HepG2 (cell line): ENCODE data around the gene NFASC. TPM values are rescaled to one million over a fixed set of nuclear protein-coding genes. Genes with fewer than 3 reads are reported as not detected.

Experiments
- ATAC-seq: fragments of 200-7000 bp; cut with Tn5 transposase; 3 replicates; pipeline ENCODE4 v1.9.1; 2020; ENCODE audit warnings: mild to moderate bottlenecking, moderate library complexity
- BruUV-seq: library from RNA; stranded (reverse); fragments of 400-500 nt; replicated peaks from 2 replicates; lab custom pipeline; 2021; lab: Mats Ljungman, UMichigan
- CTCF ChIA-PET: fragments of 300-600 bp; formaldehyde crosslinking; extraction: SDS; loops from one replicate; lab custom pipeline; 2021; ENCODE audit warnings: low total read pairs, inconsistent platforms, low intra/inter-chr PET ratio; lab: Yijun Ruan, JAX
- POLR2A ChIA-PET: fragments of 350-600 bp; sonication (Branson Sonifier 250); formaldehyde crosslinking; loops from one replicate; lab custom pipeline; 2020; ENCODE audit warnings: antibody characterized with exemption, inconsistent platforms; lab: Yijun Ruan, JAX
- DNase-seq: peaks from one replicate; pipeline ENCODE4 v3.0.0-alpha.2; 2015; ENCODE audit warnings: low spot score
- FAIRE-seq: peaks from 3 replicates; lab custom pipeline; 2011; peaks lifted over from hg19 to GRCh38; lab: Jason Lieb, UNC
- H2AFZ ChIP-seq: one replicate; pipeline ENCODE4 v1.6.1; 2011; ENCODE audit warnings: low read length, inconsistent platforms
- H3K27ac ChIP-seq: fragments of 300-600 bp; 3 replicates; pipeline ENCODE4 v1.8.0; 2011; ENCODE audit warnings: mixed run types, mild to moderate bottlenecking, mixed read lengths, low read length, inconsistent platforms; ENCODE audit not compliant: insufficient read depth; ENCODE audit errors: extremely low read length
- H3K27me3 ChIP-seq, 2 experiments: fragments of 200-600 bp in 1 of 2; 2 replicates in 1 of 2; 3 replicates in 1 of 2; pipeline versions ENCODE4 v1.6.0 to v1.8.0; 2011; ENCODE audit warnings: low read length in 2 of 2, mild to moderate bottlenecking in 2 of 2, moderate library complexity in 2 of 2, inconsistent platforms in 1 of 2; ENCODE audit not compliant: insufficient read depth in 2 of 2, control insufficient read depth in 1 of 2
- H3K36me3 ChIP-seq, 2 experiments: fragments of 200-600 bp in 1 of 2; replicated peaks in 1 of 2; 2 replicates in 1 of 2; 3 replicates in 1 of 2; pipeline versions ENCODE4 v1.5.1 to v1.8.0; 2011; ENCODE audit warnings: low read length in 2 of 2, inconsistent platforms in 1 of 2; ENCODE audit not compliant: insufficient read depth in 2 of 2, control insufficient read depth in 1 of 2
- H3K4me1 ChIP-seq: 2 replicates; pipeline ENCODE4 v1.5.1; 2012; ENCODE audit warnings: low read length, inconsistent platforms; ENCODE audit not compliant: insufficient read depth
- H3K4me2 ChIP-seq: 2 replicates; pipeline ENCODE4 v1.6.0; 2011; ENCODE audit warnings: low read depth, low read length, inconsistent platforms
- H3K4me3 ChIP-seq, 3 experiments: fragments of 200-600 bp in 1 of 3; sonication (generic), shearing (Covaris generic) in 1 of 3; replicated peaks in 1 of 3; 2 replicates each; pipeline ENCODE4 v1.5.1; 2011 to 2016; ENCODE audit warnings: low read length in 3 of 3, inconsistent platforms in 2 of 3, low read depth in 2 of 3, mild to moderate bottlenecking in 2 of 3, control low read depth in 1 of 3, mixed read lengths in 1 of 3; ENCODE audit not compliant: insufficient read depth in 1 of 3
- H3K79me2 ChIP-seq: one replicate; pipeline ENCODE4 v1.6.1; 2011; ENCODE audit warnings: low read length, inconsistent platforms; ENCODE audit not compliant: insufficient read depth
- H3K9ac ChIP-seq: 2 replicates; pipeline ENCODE4 v1.6.0; 2011; ENCODE audit warnings: mild to moderate bottlenecking, low read depth, low read length, inconsistent platforms; ENCODE audit not compliant: insufficient read depth
- H3K9me3 ChIP-seq: 2 replicates; pipeline ENCODE4 v1.5.1; 2012; ENCODE audit warnings: mild to moderate bottlenecking, low read length
- H4K20me1 ChIP-seq: 2 replicates; pipeline ENCODE4 v1.6.0; 2011; ENCODE audit warnings: inconsistent platforms, mild to moderate bottlenecking, low read length, moderate library complexity; ENCODE audit not compliant: insufficient read depth
- ARID2 ChIP-seq: sonication (generic); formaldehyde crosslinking; IDR thresholded peaks from 2 replicates; pipeline ENCODE4 v1.8.1; 2022; ENCODE audit warnings: mild to moderate bottlenecking, missing genetic modification reagents, borderline replicate concordance
- MEIS2 ChIP-seq: sonication (generic); formaldehyde crosslinking; IDR thresholded peaks from 2 replicates; pipeline ENCODE4 v1.9.0; 2021; ENCODE audit warnings: mild to moderate bottlenecking, missing genetic modification reagents
- NCOA2 ChIP-seq: sonication (generic); formaldehyde crosslinking; IDR thresholded peaks from 2 replicates; pipeline ENCODE4 v1.8.0; 2022; ENCODE audit warnings: inconsistent platforms
- NONO ChIP-seq, 2 experiments: fragments of 450-650 bp in 1 of 2; sonication (generic) in 1 of 2; formaldehyde crosslinking in 1 of 2; IDR thresholded peaks in 1 of 2; conservative IDR thresholded peaks in 1 of 2; 2 replicates each; pipeline versions ENCODE4 v1.6.1 to v1.8.0; 2017 to 2022; ENCODE audit warnings: mild to moderate bottlenecking in 1 of 2, missing genetic modification reagents in 1 of 2, moderate library complexity in 1 of 2
- SETDB1 ChIP-seq: sonication (generic); formaldehyde crosslinking; IDR thresholded peaks from 2 replicates; pipeline ENCODE4 v1.5.1; 2020; ENCODE audit warnings: missing genetic modification reagents, mild to moderate bottlenecking, borderline replicate concordance
- SIN3B ChIP-seq: fragments of 150-350 bp; IDR thresholded peaks from 2 replicates; pipeline ENCODE4 v1.6.1; 2014; ENCODE audit warnings: low read length
- SNAI1 ChIP-seq: sonication (generic); formaldehyde crosslinking; IDR thresholded peaks from 2 replicates; pipeline ENCODE4 v1.5.0; 2020; ENCODE audit warnings: mild to moderate bottlenecking, missing genetic modification reagents, borderline replicate concordance
- SPEN ChIP-seq: sonication (generic); formaldehyde crosslinking; IDR thresholded peaks from 2 replicates; pipeline ENCODE4 v1.5.1; 2020; ENCODE audit warnings: low read depth, mild to moderate bottlenecking, missing genetic modification reagents
- THAP11 ChIP-seq: IDR thresholded peaks from 2 replicates; pipeline ENCODE4 v1.6.1; 2016; ENCODE audit warnings: missing biosample characterization, missing genetic modification reagents
- ZC3H13 ChIP-seq: sonication (generic); formaldehyde crosslinking; IDR thresholded peaks from 2 replicates; pipeline ENCODE4 v1.8.1; 2023; ENCODE audit warnings: mild to moderate bottlenecking, missing genetic modification reagents, moderate library complexity
- ZNF543 ChIP-seq: sonication (generic); formaldehyde crosslinking; IDR thresholded peaks from 2 replicates; pipeline ENCODE4 v1.4.0; 2020; ENCODE audit warnings: mild to moderate bottlenecking, missing genetic modification reagents
- ZNF724P ChIP-seq: sonication (generic); formaldehyde crosslinking; IDR thresholded peaks from 2 replicates; pipeline ENCODE4 v1.8.0; 2022; ENCODE audit warnings: missing genetic modification reagents, borderline replicate concordance
- ZNF850 ChIP-seq: sonication (generic); formaldehyde crosslinking; conservative IDR thresholded peaks from 2 replicates; pipeline ENCODE4 v1.9.0; 2021; ENCODE audit warnings: mild to moderate bottlenecking, missing genetic modification reagents
- WGBS: methylation state at CpG from one replicate; pipeline ENCODE4 v1.1.6; 2017; ENCODE audit warnings: low lambda C conversion rate; 5-methylcytosine and 5-hydroxymethylcytosine counted together
- in situ Hi-C: cut with HindIII; loops from 2 replicates; pipeline ENCODE4 v1.10.0; 2017; ENCODE audit warnings: low pct_unique_long_range_greater_than_20kb; ENCODE audit not compliant: extremely low pct_ligation_motif_present
- intact Hi-C: fragments of 100-400 bp; cut with micrococcal nuclease; formaldehyde crosslinking; loops from one replicate; pipeline ENCODE4 v1.10.0; 2022; ENCODE audit not compliant: unreplicated experiment
- polyA plus RNA-seq, 8 experiments: library from polyadenylated mRNA; depleted of rRNA in 3 of 8; stranded (reverse) in 7 of 8; unstranded in 1 of 8; fragments of >200 nt; fragmentation: Illumina TruSeq in 4 of 8; extraction: Trizol in 4 of 8; gene quantifications; 2 replicates each; pipeline versions ENCODE4 v1.2.1 to v1.2.3, GENCODE V29; 2011 to 2016; ENCODE audit warnings: low read depth in 4 of 8, missing spikeins in 1 of 8, mixed read lengths in 1 of 8; ENCODE audit not compliant: insufficient read depth in 1 of 8
- total RNA-seq, 5 experiments: library from RNA; depleted of rRNA; stranded (reverse); fragments of >200 nt; fragmentation: Illumina TruSeq; extraction: Trizol; gene quantifications; 2 replicates each; pipeline ENCODE4 v1.2.3, GENCODE V29; 2016; ENCODE audit warnings: low read depth in 1 of 5

The NFASC gene
- total and polyA plus RNA-seq, 2 of the 13 experiments (the other 11 are each of a cell fraction or from before 2014, with no cell fraction given): not detected

DNA sequence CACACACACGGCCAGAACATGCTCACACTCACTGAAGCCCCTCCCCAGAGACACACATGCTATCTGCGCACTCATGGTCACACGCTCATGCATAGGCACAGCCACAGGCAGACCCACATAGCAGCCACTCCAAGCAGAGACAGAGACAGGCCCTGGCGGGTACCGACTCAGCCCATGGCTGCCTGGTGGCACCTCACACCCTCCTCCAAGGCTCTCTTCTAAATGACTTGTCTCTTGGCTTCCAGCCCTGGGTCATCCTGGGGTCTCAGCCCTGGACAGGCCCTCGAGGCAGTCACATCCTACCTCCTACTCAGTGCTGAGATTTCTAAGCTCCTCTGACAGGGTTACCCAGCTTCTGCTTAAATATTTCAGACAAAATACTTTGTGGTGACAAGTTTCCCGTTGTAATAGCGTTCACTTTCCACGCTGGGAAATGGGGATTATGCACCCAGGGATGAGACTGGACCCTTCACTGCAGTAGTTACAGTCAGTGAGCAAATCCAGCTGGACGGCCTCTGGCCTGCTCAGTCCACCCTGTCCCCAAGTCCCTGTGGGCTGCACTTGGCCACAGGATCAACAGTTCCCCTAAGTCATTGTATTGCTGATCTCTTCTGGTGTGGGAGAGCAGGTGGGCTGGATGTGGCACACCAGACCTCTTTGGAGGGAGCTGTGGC lies 2.9 kb upstream of the NFASC start:
- intact Hi-C loops (no loop called here), in situ Hi-C loops (no loop called here)
- no peaks in the 10 kb centered on the region for H3K36me3 ChIP-seq
- no peaks in the 10 kb centered on the region for H3K4me1 ChIP-seq
- FAIRE-seq (no peak), DNase-seq (no peak), ATAC-seq (no peak)
- H3K4me3 ChIP-seq: no peak overlapping the region
- TF ChIP-seq SNAI1 (CRISPR knock-in tag) (no peak), ARID2 (CRISPR knock-in tag) (no peak), SPEN (CRISPR knock-in tag) (no peak), ZNF724P (CRISPR knock-in tag) (no peak), NONO (IDR thresholded peaks at IDR 0.05) (no peak), NONO (CRISPR knock-in tag; conservative IDR thresholded peaks at IDR 0.05) (no peak), ZNF850 (CRISPR knock-in tag) (no peak), MEIS2 (CRISPR knock-in tag) (no peak), ZC3H13 (no peak), ZNF543 (CRISPR knock-in tag) (no peak), SETDB1 (CRISPR knock-in tag) (no peak), SIN3B (no peak), THAP11 (CRISPR knock-in tag) (no peak), NCOA2 (CRISPR knock-in tag) (no peak)
- no peak overlapping the region for H2AFZ ChIP-seq
- WGBS: 0% methylated on average over 8 of the region's 10 CpGs
- no peak overlapping the region for H3K9ac ChIP-seq
- CTCF ChIA-PET: no interaction called here
- no peaks in the 10 kb centered on the region for H4K20me1 ChIP-seq
- POLR2A ChIA-PET: no interaction called here
- H3K27me3 ChIP-seq: peaks cover 2 to 12% of the 10 kb centered on the region in 2 experiments; a peak in 4 of 5 replicates
- no peaks in the 10 kb centered on the region for H3K79me2 ChIP-seq
- H3K27ac ChIP-seq: no peak overlapping the region
- no TSS peak for BruUV-seq
- H3K4me2 ChIP-seq: no peak overlapping the region
- no peaks in the 10 kb centered on the region for H3K9me3 ChIP-seq
